Pons (tissue), 1 donor: ENCODE measurements around the gene RRM2.
"Not testable (repeated sequence)": the region's sequence is repeated elsewhere in the genome, so short reads cannot be mapped to it uniquely, and the experiment has no call there.

Experiments used
- DNase-seq: peaks from one replicate; pipeline ENCODE4 v3.0.0-alpha.2; 2016; ENCODE audit warnings: low spot score

The RRM2 gene

GRCh38 chr2:10091182-10091888, 31.2 kb upstream of the RRM2 start:
- DNase-seq, result no peak

GRCh38 chr2:10091889-10092244, 30.7 kb upstream of the RRM2 start:
- not testable (repeated sequence) for DNase-seq

DNA sequence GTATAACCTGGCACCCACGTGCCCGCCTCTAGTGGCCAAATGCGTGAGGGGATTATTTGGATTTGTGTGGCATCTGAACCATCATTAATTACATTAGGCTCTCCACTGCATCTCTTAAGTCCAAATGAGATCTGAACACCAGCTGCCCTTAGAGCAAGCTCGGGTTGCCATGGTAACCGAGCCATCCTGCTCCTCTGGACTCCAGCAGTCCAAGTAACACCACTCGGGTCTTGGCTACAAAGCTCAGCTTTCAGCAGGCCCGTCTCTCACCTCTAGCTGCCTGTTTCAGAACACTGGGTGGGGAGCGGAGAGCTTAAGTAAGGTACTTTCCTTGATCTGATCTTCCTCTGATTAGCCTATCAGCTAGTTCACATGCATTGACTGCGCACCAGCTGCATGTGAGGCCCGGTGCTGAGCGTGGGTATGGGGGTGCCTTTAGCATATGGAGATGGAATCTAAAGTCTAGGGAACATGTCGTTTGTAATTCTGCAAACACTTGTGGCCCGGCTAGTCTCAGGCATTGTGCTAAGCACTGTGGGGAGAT, 28.2 kb upstream of the RRM2 start:
- DNase-seq, result no peak

- DNase-seq, result no peak
Observed at GRCh38 chr2:10095175-10095574, 27.4 kb upstream of the RRM2 start.

DNA sequence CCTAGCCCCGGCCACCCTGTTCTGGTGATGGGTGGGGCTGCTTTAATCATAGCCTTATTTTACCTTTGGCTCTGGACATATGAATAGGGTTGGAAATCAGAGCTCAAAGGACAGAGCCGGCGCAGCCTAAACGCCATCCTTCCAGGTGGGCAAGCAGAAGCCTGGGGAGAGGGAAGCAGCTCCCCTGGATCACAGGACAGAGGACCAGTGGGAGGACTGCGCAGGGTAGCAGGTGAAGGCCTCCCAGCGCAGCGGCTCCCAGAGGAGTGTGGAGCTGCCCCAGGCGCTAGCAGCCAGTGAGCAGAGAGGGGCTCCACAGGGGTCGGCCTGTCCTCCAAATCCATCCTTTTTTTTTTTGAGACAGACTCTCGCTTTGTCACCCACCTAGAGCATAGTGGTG, 25.9 kb upstream of the RRM2 start:
- DNase-seq, result no peak

- DNase-seq, result peak; percentile 33
Observed at GRCh38 chr2:10097352-10098148, 25.0 kb upstream of the RRM2 start.

DNA sequence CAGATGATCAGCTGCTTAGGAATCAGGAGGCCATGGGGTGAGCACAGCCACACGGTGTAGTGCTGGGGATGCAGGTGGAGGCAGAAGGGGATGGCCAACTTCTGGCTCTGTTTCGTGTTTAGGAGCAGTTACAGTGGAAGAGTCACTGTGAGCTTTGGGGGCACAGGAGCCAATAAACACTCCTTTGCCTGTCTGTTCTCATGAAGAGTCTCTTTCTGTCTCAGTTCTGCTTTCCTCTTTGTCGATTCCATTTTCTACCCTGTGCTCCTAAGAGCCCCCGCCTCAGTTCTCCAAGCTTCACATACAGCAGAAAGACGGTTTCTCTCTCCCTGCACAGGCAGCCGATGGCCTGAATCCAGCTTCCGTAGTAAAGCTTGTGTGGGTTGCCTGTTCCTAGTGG, 21.0 kb upstream of the RRM2 start:
- DNase-seq, result no peak

DNA sequence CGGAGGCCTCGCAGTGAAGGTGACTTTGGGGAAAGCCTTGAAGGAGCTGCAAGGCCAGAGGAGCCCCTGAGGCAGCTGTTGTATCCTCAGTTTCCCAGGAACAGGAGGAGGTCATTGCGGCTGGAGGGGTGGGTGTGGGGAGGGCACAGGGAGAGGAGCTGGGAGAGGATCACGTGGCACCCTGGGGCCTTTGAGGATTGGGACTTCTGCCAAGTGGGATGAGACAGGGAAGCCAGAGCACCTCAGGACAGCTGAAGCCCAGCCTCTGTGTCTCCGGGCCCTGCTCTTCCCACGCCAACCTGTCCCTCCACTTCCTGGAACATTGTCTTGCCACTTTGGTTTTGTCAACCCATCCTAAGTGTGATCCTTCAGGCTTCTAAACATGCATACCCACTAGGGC, 19.4 kb upstream of the RRM2 start:
- DNase-seq, result no peak

GRCh38 chr2:10104906-10105305, 17.6 kb upstream of the RRM2 start:
- not testable (repeated sequence) for DNase-seq

- DNase-seq, result no peak
Observed at GRCh38 chr2:10109311-10109710, 13.2 kb upstream of the RRM2 start.

DNA sequence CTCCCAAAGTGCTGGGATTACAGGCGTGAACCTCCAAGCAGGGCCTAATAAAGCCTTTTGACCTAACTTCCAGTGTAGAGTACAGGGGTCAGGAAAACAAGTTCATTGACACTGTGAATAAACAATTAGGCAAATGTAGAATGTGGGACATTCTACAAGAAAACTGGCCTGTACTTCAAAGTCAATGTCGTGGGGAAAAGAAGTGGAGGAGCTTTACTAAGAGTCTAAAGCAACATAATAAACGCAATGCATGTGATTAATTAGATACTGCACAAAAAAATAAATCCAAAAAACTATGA, 3.6 kb upstream of the RRM2 start:
- DNase-seq, result no peak

DNA sequence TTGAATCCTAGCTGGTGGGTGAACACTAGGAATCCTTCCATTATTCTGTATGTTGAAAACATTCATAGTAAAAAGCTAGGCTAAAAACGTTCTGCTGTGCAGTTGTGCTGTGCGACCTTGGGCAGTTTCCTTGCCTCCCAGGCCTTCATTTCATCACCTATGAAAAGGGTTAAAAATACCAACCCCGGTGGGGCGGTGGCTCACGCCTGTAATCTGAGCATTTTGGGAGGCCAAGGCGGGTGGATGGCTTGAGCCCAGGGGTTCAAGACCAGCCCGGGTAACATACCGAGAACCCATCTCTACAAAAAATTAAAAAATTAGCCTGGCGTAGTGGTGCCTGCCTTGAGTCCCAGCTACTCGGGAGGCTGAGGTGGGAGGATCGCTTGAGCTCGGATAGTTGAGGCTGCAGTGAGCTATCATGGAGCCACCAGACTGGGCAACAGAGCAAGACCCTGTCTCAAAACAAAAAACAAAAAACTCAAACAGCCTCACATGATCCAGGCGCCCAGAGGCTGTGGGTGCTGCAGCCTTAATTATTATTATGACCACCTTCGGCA, 2.9 kb upstream of the RRM2 start:
- DNase-seq, result no peak

DNA sequence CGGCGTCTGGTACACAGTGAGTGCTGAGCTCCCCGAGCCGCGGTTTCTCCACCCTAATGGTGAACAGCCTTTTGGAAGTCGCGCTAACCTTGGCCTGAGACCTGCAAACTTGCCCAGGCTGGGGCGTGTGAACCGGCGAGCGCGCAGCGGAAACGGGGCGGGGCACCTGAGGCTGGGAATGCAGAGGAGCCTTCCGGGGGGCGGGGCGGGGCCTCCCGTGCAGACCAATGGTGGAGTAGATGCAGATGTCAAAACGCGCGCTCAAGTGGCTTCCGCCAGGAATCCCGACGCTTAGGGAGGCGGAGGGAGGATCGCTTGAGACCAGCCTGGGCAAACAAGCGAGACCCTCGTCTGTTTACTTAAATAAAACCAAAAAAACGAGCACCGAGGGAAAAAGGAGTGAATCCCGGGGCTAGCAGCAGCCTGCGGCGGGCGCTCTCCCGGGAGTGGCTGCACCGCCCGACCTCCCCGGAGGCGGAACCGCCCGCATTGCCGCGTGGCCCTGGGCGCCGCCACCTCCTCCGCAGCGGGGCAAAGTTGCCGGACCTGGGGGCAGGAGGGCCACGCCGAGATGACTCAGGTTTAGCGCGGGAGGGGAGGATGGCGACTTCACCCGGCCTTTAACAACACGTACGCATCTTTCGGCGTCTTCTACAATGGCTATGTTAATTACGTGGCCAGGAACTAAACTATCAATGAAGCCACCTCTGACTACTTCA, 2.2 kb upstream of the RRM2 start:
- peak; percentile 67 for DNase-seq

- DNase-seq, result no peak
Observed at GRCh38 chr2:10120877-10121574, 1.5 kb upstream of the RRM2 start.

GRCh38 chr2:10123281-10123680, 742 bp downstream of the RRM2 start:
- DNase-seq, result no peak

- DNase-seq, result peak; percentile 80
Observed at GRCh38 chr2:10124538-10125045, 2.1 kb downstream of the RRM2 start.

DNA sequence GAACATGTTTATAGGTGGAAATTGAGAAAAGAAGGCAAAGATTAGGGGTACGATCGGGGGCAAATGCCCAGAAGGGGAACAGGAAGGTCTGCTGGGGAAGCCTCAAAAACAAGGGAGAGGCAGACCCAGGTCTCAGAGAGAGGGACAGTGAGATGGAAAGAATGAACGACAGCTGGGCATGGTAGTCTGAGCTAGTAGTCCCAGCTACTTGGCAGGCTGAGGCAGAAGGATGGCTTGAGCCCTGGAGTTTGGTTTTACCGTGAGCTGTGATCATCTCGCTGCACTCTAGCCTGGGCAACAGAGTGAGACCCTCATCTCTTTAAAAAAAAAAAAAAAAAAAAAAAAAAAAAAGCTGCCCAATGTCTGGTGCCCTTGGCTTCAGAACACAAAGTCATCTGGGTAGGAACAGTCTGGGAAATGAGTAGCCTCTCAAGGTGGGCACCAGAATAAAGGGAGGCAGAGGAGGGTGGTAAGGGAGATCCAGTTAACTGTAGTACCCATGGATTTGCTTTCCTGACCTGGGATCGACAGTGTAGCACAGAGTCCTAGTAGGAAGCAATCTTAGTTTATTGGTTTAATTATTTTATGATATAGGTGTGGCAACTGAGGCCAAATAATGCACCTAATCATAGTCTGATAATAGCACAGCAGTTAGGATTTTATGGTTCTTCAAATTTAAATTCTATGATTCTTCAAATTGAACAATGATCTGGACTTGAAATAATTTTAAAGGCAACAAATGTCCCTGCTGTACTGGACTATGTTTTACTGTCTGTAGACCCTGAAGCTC, 3.5 kb downstream of the RRM2 start:
- DNase-seq, result no peak

GRCh38 chr2:10126632-10127026, 4.1 kb downstream of the RRM2 start:
- DNase-seq, result no peak

DNA sequence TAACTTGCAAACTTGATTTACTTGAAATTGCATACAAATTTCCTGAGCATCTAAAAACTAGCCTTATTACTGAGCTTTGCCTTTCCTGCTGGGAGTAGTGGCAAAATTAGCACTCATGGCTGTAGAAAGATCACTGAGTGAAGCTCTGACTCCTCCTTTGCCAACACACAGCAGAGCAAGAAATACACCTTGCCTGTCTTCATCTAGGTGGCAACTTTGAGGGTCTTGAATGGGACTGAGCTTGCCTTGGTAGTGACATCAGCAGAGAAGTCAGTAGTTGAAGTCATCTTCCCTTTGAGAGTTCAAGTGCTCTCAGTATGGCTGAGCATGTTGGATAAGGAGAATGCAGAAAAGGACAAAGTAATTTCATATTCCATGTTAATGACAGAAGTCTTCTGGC, 5.9 kb downstream of the RRM2 start:
- DNase-seq, result no peak

- DNase-seq, result no peak
Observed at GRCh38 chr2:10129490-10129889, 7.0 kb downstream of the RRM2 start.

GRCh38 chr2:10132043-10132575, 9.6 kb downstream of the RRM2 start:
- no peak for DNase-seq
